Stimulated activated CD4-positive, alpha-beta T cell treated with anti-CD3 and anti-CD28 coated beads, TNF-alpha, amount 100 ng/mL, for 1 hour (primary cell): ENCODE measurements around the gene GPR31.

ENCODE experiments used
- DNase-seq, 3 donors: peaks; one replicate each; pipeline ENCODE4 v3.0.0-alpha.2; 2020; ENCODE audit warnings: low read depth in 3 of 3, low spot score in 1 of 3

Gene GPR31

DNA sequence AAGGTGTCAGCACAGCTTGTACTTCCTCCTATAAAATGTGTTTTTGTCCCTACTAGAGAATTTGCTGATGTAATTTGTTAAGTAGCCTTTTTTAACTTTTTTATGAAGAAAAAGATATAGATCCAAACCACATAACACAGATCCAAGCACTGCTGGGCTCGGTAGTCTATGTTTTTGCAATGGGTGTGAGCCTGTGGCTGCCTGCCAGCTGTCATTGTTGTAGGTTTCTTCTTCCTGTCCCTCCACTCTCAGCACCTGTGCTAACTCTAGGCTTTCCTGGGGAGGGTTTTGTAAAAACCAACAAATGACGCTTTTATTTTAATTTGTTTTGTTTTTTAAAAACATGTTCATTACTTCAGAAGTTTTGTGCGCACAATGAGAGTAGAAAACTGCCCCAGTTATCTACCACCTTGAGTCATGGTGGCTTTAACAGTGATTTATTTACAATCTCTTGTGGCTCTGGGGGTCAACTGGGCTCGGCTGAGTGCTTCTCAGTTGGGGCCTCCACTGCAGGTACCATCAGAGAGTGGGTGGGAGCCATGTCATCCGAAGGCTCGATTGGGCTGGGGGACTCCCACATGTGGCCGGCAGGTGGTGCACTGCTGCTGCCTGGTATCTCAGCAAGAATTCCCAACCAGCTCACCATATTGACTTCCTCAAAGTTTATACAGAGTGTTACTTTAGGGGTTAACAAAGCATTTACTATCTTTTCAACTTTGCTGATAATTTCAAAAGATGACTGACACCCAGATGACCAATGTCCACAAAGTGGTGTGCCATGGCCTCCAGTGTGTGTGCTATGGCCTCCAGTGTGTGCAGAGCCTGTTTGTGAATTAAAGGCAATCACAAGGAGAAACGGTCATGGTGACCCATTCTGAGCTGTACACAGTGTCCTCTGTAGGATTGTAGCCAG is 37.9 kb downstream of the GPR31 start:
- DNase-seq: no peak

DNA sequence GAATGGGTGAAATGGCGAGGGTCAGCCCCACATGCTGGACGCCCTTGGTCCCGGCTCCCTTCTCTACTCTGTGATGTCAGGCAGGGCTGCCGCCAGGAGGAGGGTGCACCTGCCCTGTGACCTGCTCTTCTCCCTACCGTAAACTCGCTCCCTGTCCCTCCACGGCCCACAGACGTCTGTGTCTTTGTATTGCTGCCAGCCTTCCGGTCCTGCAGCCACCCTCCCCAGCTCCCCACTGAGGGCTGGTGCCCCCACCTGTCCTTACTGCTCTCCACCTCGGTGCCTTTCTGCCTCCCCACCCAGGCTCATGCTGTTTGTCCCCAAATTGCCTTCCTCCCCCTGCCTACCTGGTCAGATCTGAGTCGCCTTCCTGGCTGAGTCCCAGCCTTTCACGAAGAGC is 38.9 kb downstream of the GPR31 start:
- DNase-seq: no peak

DNA sequence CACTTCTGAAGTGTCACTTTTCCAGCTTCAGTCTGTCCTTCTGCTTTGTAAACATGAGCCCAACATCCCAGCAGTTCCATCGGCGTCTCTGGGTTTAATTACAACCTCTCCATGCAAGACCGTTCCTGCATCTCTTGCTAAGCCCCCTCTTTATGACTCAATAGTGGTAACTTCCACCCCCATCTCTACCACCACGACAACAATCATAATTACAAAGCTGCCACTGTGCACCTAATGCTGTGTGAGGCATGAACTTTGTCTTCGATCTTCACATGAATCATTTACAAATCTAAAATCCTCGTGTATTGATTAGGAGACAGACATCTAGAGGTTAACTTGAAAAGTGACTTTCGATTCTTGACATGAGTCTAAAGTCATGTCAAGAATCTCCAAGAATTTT is 39.8 kb downstream of the GPR31 start:
- DNase-seq: no peak

DNA sequence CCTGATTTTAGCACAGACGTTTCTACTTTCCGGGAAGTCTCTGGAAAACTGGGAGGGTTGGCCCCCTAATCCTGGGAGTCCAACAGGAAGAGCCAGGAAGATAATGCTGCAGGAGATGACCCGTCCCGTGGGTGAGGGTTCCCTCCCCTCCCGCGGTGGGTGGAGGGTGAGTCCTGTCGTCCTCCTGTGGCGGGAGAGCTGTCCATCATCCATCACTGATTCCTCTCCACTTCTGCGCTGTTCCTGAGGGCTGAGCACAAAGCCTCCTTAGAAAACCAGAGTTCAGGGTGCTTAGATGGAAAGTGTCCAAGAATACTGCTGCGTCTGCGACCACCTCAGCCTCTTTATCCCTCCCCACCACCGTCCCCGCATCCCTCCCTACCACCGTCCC is 40.9 kb downstream of the GPR31 start:
- DNase-seq: no peak

DNA sequence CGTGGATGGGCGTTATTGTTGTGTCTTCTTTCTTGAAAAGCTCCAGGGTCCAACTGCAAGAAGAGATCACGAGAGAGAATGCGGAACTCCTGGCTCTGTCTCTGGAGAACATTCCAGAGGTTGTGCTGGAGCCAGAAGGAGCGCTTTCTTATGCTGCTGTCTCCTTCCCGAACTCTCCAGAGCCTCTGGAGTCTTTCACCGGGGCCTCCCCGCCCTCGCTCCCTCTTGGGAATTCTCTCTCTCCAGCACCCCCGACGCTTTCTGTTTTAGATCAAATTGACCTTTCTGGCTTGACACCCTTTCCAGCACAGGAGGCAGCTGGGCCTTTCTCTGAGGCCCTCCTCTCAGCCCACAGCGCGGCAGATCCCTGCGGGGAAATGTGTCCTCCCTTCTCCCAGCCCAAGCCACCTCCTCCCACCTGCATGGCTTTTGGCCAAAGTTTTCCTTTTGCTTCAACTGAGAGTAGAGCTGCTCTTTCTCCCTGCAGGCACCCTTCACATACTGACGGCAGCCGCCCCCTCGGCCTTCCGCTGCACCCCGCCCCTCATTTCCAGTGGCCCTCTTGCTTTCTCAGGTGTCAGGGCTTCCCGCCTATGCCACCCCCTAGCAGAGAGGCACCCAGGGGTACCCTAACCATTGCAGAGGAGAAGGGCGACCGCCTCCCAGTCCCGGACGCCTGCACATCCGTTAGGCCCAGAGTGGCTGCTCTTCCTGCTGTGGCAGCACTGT is 41.5 kb downstream of the GPR31 start:
- no peak for DNase-seq

DNA sequence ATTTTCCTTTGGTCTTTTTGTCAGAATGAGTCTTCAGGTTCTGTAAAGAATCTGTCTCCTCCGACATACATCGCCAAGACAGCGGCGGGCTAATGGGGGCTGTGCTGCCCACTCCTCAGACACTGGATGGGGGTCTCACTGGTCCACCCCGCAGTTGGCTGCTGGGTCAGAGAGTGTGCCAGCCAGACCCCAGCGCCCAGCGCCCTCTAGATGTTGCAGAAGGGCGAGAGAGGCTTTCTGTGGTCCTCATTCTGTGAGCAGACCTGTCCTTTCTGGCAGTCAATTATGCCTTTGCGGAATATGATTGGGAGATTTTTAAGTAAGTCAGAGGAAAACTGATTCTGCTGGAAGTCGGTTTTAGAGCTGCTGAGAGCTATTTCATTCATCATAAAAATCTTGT is 42.7 kb downstream of the GPR31 start:
- DNase-seq: no peak

DNA sequence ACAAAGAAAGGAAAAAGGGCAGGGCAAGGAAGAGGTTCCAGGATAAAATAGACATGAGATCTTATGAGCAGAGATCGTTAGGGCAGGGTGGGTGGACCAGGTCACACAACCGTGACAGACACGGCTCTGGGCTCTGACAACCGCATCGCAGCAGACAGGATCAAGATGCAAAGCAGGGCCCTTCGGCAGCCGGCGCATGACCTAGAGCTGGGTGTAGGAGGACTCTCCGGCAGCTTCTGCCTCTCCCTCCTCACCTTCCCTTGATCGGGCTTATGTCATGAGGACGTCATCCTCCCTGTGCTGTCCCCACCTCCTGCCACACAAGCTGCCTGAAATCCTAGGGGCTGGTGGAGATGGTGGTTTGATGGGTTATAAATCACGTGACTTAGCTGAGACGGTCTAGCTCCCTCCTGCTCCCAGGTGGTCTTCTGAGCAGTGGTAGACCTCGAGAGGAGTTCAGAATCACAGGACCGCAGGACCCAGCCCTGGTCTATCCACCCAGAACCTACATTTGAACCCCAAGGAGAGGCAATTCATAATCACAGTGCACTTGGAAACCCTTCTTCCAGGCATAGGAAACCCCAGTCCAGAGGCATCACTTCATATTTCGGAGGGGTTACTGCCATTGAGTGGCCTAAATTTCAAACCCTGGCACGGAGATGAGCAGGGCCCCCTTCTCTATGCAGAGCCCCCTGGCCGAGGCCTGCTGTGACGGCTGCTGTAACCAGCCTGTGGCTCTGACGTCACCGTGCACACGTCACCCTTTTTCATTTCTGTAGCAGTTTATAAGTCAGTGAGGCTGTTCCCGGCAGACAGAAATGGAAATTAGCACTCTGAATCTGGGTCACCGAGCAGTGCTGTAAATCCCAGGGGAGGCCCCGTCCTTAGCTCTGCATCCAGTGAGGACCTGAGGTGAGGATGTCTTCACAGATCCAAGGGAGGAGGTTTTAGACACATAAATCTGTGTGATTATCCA is 43.6 kb downstream of the GPR31 start:
- DNase-seq: no peak

DNA sequence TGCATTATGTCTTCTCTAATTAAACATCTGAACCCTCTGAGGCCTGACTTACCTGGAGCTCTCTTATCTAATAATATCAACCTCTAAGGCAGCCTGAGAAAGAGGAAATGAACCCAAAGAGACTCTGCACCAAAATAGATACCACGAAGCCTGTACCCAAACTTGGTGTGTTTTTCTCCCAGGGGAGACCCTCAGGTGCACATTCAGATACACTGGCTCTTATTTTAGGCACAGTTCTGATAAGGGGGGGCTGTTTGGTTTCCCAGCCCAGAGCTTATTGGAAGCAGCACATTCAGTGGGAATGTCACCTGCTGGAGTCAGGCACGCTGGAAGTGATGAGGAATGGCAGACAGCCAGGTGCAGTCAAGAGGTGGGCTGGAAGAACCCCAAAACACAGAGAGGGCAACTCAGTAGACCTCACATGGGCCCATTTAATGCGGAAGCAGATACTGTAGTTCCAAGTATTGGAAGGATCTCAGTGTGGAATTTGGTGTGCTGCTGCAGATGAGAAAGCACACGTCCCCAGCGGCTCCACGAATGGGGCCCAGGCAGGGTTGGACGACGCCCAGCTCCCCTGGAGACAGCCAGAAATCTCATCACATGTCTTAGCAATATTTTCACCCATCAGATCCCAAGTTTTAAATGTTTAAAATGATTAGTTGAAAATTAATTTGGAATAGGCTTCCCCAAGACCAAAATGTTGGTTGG is 44.6 kb downstream of the GPR31 start:
- DNase-seq: no peak

DNA sequence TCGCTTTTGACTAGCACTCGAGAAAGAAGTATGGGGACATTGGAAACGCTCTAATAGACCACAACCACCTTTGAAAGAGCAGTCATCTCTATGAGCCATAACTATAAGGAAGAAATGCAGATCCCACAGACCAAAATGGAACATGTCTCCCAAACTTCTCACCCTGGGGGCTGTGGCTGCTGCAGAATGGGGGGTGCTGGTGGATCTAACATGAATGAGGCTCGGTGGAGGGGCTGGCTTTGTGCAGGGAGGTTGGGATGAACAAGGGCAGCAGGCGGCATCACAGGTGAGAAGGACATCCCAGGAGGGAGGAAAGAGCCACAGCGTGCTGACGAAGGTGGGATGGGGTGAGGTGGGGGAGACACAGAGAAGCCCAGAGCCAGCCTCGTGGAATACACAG is 45.4 kb downstream of the GPR31 start:
- DNase-seq: no peak

DNA sequence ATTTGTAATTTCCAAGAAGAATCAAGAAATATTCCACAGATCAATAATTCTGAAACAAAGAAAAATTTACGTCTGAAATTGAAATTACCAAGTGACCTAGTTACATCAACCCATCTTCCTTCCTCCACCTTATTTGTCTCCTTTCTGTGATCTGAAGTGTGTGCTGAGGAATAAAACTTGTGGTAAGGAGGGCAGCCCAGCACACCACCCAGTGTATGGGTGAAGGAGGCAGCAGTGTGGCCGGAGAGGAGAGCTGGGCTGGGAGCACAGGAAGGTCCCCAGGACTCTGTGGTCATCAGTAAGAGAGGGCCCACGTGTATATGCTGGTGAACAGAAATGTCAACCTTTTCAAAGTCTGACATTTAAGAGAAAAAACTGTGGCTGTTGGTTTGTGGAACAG is 46.2 kb downstream of the GPR31 start:
- DNase-seq: no peak

DNA sequence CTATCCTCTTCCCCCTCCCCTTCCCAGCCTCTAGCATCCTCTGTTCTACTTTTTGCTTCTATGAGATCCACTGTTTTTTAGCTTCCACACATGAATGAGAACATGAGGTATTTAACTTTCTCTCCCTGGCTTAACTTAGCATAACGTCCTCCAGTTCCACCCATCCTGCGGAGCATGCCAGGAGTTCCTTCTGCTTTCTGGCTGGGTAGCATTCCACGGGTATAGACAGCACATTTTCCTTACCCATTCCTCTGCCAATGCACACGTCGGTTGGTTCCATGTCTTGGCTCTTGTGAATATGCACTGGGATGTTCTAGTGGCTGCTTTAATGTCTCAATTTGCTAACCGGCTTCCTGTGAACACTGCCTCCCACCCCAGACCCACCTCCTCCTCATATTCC is 48.1 kb downstream of the GPR31 start:
- no peak for DNase-seq

DNA sequence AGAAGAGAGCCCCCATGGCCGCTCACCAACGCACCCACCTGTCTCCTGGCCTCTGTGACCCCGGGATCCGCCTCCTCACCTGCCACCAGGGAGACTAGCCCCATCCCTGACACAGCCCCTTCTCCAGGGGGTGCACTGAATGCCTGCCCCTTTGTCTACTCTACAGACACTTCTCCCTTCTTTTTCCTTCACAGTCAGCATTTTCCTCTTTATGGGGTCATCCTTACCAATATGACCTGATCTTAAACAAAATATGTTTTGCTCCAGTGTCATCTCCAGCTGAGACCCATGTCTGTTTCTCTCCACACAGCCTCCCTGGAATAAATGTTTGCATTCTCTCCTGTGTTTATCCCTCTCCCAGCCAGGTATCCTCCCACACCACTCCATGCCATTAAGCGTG is 49.5 kb downstream of the GPR31 start:
- no peak for DNase-seq

DNA sequence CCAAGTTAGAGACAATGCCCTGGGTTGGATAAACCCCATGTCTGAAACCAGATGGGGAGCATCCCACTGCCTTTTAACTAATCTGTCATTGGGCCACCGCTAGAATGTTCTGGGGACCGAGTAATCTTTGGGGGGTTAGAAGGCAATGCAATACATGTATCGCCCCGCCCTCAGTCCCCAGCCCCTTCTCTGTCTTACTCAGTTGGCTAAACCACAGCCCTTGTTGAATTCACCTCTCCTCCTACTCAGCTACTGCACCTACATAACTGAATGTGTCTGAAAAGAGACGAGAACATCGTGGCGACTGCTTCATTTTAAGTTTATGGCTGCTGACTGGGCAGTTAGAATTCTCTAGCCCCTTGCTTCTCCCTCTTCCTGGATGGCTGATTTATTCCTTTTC is 50.0 kb downstream of the GPR31 start:
- DNase-seq: no peak

DNA sequence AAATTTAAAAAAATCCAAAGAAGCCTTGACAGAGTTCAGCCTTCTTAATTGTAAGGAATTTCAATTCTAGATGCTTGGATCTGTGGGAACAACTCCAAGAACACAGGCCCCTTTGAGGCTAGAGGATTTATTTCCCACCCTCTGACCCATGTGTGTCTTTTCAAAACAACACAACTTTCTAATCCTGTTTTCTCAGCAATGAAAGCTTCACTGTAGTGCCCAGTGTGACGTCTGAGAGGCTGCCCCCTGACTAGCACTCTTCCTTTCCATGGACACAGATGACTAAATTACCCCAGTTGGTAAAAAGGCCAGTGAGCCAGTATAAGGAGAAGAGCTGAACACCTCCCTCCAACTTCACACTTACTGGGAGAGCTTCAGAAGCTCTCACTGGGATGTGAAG is 51.4 kb downstream of the GPR31 start:
- no peak for DNase-seq
